ENCODE measurements around the gene NLRP6. TPM values are rescaled to one million over a fixed set of nuclear protein-coding genes. Genes with fewer than 3 reads are reported as not detected.
"Not testable (repeated sequence)": the region's sequence is repeated elsewhere in the genome, so short reads cannot be mapped to it uniquely, and the experiment has no call there.

NLRP6 gene
- total and polyA plus RNA-seq, 2 experiments from 2014 or later, result not detected

DNA sequence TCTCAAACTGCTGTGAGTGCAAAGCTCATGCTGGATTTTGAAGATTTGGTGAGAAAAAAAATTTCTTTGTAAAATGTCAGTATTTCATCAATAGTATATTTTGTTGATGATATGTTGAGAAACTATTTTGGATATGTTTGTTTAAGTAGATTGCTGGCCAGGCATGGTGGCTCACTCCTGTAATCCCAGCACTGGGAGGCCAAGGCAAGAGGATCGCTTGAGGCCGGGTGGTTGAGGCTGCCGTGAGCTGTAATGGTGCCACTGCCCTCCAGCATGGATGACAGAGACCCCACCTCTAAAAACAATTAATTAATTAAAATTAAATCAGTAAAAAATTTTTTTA lies 49.3 kb downstream of the NLRP6 start:
- H3K27ac ChIP-seq, result no peak overlapping the region
- H3K4me1 ChIP-seq (ENCODE audit: low read depth), result peaks cover 22% of the 10 kb centered on the region
- H3K36me3 ChIP-seq, result no peaks in the 10 kb centered on the region
- H3K4me3 ChIP-seq, result no peak overlapping the region
- no peaks in the 10 kb centered on the region for H3K27me3 ChIP-seq
- DNase-seq (ENCODE audit: low read depth in 1 of 2, low spot score in 1 of 2), result no peak
- TF ChIP-seq, protein P1, sequence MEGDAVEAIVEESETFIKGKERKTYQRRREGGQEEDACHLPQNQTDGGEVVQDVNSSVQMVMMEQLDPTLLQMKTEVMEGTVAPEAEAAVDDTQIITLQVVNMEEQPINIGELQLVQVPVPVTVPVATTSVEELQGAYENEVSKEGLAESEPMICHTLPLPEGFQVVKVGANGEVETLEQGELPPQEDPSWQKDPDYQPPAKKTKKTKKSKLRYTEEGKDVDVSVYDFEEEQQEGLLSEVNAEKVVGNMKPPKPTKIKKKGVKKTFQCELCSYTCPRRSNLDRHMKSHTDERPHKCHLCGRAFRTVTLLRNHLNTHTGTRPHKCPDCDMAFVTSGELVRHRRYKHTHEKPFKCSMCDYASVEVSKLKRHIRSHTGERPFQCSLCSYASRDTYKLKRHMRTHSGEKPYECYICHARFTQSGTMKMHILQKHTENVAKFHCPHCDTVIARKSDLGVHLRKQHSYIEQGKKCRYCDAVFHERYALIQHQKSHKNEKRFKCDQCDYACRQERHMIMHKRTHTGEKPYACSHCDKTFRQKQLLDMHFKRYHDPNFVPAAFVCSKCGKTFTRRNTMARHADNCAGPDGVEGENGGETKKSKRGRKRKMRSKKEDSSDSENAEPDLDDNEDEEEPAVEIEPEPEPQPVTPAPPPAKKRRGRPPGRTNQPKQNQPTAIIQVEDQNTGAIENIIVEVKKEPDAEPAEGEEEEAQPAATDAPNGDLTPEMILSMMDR (IDR thresholded peaks at IDR 0.05; ENCODE audit: low read depth, low read length), result no peak
- no peaks in the 10 kb centered on the region for H3K9me3 ChIP-seq (ENCODE audit: low read depth)

DNA sequence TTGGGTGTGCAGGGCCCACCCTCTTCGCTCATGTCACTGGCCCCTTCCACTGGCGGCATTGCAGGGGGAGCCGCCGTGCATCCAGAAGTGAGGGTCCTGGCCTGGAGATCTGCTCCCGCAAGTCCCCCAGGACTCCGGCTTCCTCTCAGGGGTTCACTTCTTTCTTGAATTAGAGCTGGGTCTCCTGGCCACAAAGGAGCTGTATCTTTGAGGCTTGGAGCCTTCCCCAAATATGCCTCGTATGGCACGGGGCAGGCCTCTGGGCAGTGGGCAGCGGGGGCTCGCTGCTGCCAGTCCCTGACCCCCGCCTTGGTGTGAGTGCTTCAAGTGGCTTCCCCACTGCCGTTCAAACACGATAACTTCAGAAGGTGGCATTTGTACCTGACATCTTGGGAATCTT lies 49.8 kb downstream of the NLRP6 start:
- TF ChIP-seq, protein P1 (IDR thresholded peaks at IDR 0.05; ENCODE audit: low read depth, low read length), result no peak
- no peaks in the 10 kb centered on the region for H3K9me3 ChIP-seq (ENCODE audit: low read depth)
- no peak for DNase-seq (ENCODE audit: low read depth in 1 of 2, low spot score in 1 of 2)

DNA sequence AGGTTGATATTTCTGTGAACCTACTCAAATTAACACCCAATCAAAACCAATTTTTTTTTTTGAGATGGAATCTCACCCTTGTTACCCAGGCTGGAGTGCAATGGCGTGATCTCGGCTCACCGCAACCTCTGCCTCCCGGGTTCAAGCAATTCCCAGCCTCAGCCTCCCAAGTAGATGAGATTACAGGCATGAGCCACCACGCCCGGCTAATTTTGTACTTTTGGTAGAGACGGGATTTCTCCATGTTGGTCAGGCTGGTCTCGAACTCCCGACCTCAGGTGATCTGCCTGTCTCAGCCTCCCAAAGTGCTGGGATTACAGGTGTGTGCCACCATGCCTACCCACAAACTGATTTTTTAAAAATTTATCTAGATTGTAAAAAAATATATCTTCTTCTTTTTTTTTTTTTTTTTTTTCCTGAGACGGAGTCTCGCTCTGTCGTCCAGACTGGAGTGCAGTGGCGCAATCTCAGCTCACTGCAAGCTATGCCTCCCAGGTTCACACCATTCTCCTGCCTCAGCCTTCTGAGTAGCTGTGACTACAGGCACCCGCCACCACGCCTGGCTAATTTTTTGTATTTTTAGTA lies 50.4 kb downstream of the NLRP6 start:
- not testable (repeated sequence) for DNase-seq (ENCODE audit: low read depth in 1 of 2, low spot score in 1 of 2); H3K36me3 ChIP-seq; H3K4me3 ChIP-seq; H3K9me3 ChIP-seq (ENCODE audit: low read depth); H3K27me3 ChIP-seq; H3K27ac ChIP-seq
- H3K4me1 ChIP-seq (ENCODE audit: low read depth), result peaks cover 22% of the 10 kb centered on the region

More for the DNA sequence above, 49.8 kb downstream of the NLRP6 start:
- H3K27me3 ChIP-seq, result no peaks in the 10 kb centered on the region
- no peaks in the 10 kb centered on the region for H3K36me3 ChIP-seq
- peaks cover 22% of the 10 kb centered on the region for H3K4me1 ChIP-seq (ENCODE audit: low read depth)
- H3K4me3 ChIP-seq, result no peak overlapping the region
- H3K27ac ChIP-seq, result no peak overlapping the region

DNA sequence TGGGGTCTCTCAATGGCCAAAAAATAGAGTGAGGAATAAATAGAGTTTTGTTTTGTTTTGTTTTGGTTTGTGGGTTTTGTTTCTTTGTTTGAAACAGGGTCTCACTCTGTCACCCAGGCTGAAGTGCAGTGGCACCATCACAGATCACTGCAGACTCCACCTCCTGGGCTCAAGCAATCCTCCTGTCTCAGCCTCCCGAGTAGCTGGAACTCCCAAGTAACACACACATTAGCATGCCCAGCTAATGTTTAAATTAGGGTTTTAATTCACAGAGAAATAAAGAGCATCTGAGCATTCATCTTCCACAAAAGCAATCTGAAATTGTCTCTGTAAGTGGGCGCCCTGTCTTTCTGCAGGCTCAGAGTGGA lies 51.7 kb downstream of the NLRP6 start:
- Histone ChIP-seq H3K4me3 (no peak overlapping the region), H3K27ac (no peak overlapping the region), H3K36me3 (no peaks in the 10 kb centered on the region), H3K27me3 (no peaks in the 10 kb centered on the region), H3K4me1 (ENCODE audit: low read depth) (peaks cover 25% of the 10 kb centered on the region), H3K9me3 (ENCODE audit: low read depth) (no peaks in the 10 kb centered on the region)
- no peak for DNase-seq (ENCODE audit: low read depth in 1 of 2, low spot score in 1 of 2)
- TF ChIP-seq, protein P1 (IDR thresholded peaks at IDR 0.05; ENCODE audit: low read depth, low read length), result no peak

DNA sequence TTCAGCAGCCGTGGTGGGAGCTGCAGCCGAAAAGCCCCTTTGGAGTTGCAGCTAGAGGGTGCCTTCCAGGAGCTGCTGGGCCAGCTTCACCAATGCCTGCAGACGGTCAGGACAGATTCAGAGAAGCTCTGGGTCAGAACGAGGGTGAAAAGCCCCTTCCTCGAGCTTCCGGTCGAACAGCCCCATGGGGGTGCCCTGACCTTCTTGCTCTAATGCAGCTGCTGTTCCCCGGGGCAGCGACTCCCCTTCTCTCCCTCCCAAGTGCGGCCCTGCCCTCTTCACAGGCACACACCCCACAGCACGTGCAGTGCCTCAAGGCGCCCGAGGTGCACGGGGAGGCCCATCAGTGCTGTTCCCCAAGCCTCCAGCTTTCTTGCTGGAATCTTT lies 52.1 kb downstream of the NLRP6 start:
- no peaks in the 10 kb centered on the region for H3K9me3 ChIP-seq (ENCODE audit: low read depth)
- no peaks in the 10 kb centered on the region for H3K36me3 ChIP-seq
- TF ChIP-seq, protein P1 (IDR thresholded peaks at IDR 0.05; ENCODE audit: low read depth, low read length), result no peak
- H3K4me1 ChIP-seq (ENCODE audit: low read depth), result peaks cover 25% of the 10 kb centered on the region
- no peak overlapping the region for H3K27ac ChIP-seq
- H3K27me3 ChIP-seq, result no peaks in the 10 kb centered on the region
- H3K4me3 ChIP-seq, result no peak overlapping the region
- DNase-seq (ENCODE audit: low read depth in 1 of 2, low spot score in 1 of 2), result no peak

DNA sequence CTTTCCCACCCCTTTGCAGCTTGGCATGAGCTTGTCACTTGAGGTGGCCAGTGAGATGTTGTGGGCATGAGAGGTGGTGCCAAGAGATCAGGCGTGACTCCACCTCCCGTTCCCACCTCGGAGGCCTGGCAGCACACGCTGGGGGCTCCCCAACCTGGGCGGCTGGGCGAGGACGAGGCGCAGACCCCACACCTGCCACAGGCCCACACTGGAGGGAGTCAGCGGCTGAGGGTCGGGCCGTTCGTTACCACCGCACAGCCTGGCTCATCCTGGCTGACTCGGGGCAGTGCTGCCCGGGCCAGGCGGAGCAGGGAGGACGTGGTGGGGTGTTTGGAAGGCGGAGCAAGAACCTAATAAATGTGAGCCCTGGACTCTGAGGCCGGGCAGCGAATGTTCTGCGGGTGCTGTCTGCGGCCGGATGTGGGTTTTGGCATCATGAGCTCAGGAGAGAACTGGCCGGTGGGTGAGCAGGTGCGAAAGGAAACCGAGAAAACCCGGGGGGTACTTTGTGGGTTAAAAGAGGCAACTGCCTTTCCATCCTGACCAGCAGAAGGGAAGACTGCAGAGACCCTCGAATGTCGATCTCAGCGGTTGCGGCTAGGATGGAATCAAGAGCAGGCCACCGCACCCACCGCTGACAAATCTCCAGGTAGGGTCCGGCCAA lies 52.6 kb downstream of the NLRP6 start:
- Histone ChIP-seq H3K27me3 (no peaks in the 10 kb centered on the region), H3K9me3 (ENCODE audit: low read depth) (no peaks in the 10 kb centered on the region), H3K36me3 (no peaks in the 10 kb centered on the region), H3K4me3 (no peak overlapping the region), H3K27ac (no peak overlapping the region), H3K4me1 (ENCODE audit: low read depth) (peaks cover 30% of the 10 kb centered on the region)
- TF ChIP-seq, protein P1 (IDR thresholded peaks at IDR 0.05; ENCODE audit: low read depth, low read length), result no peak
- DNase-seq (ENCODE audit: low read depth in 1 of 2, low spot score in 1 of 2), result no peak

All from cardiac muscle cell (in vitro differentiated cells and primary cell).